NCI-H1105 treated with DMSO at 0.1 percent for 48 hours (cell line): Measurements from ENCODE around the gene OTOP3.
"Not testable (repeated sequence)": the region's sequence is repeated elsewhere in the genome, so short reads cannot be mapped to it uniquely, and the experiment has no call there.

ENCODE experiments used
- DNase-seq: peaks from one replicate; lab custom pipeline; 2025; lab: John Stamatoyannopoulos, UW

The OTOP3 gene

GRCh38 chr17:74935585-74936469, at the start of gene OTOP3:
TSS of gene OTOP3 (plus strand) at chr17:74935898. CDS start at chr17:74935922, 24 bp downstream.
- DNase-seq = peak; percentile 71

GRCh38 chr17:74888469-74888868, 47.2 kb upstream of the OTOP3 start:
- DNase-seq = no peak

- DNase-seq = no peak
Observed at GRCh38 chr17:74890554-74890953, 45.1 kb upstream of the OTOP3 start.

- DNase-seq = peak; percentile 4
Observed at GRCh38 chr17:74892013-74892841, 43.5 kb upstream of the OTOP3 start.

- DNase-seq = no peak
Observed at GRCh38 chr17:74892974-74893911, 42.5 kb upstream of the OTOP3 start, which contains the start of gene FADS6. TSS of gene FADS6 (minus strand) at chr17:74893633. CDS start at chr17:74893595, 38 bp downstream.

- no peak for DNase-seq
Observed at GRCh38 chr17:74893936-74894671, 41.6 kb upstream of the OTOP3 start.

- DNase-seq = no peak
Observed at GRCh38 chr17:74898376-74898946, 37.2 kb upstream of the OTOP3 start.

GRCh38 chr17:74900208-74900607, 35.5 kb upstream of the OTOP3 start:
- no peak for DNase-seq

- DNase-seq = no peak
Observed at GRCh38 chr17:74901353-74902135, 34.2 kb upstream of the OTOP3 start.

- DNase-seq = no peak
Observed at GRCh38 chr17:74903034-74903433, 32.7 kb upstream of the OTOP3 start.

GRCh38 chr17:74903671-74904070, 32.0 kb upstream of the OTOP3 start:
- DNase-seq = no peak

- DNase-seq = no peak
Observed at GRCh38 chr17:74904687-74905409, 30.9 kb upstream of the OTOP3 start.

- not testable (repeated sequence) for DNase-seq
Observed at GRCh38 chr17:74906214-74906793, 29.4 kb upstream of the OTOP3 start.

- no peak for DNase-seq
Observed at GRCh38 chr17:74907012-74907411, 28.7 kb upstream of the OTOP3 start.

- DNase-seq = not testable (repeated sequence)
Observed at GRCh38 chr17:74909097-74909496, 26.6 kb upstream of the OTOP3 start.

GRCh38 chr17:74911423-74911822, 24.3 kb upstream of the OTOP3 start:
- DNase-seq = not testable (repeated sequence)

GRCh38 chr17:74916136-74916850, 19.4 kb upstream of the OTOP3 start:
- no peak for DNase-seq

GRCh38 chr17:74916851-74917199, 18.9 kb upstream of the OTOP3 start:
- no peak for DNase-seq
